ENCODE measurements around the gene PRCD. TPM values are rescaled to one million over a fixed set of nuclear protein-coding genes. Genes with fewer than 3 reads are reported as not detected.
"Not testable (repeated sequence)": the region's sequence is repeated elsewhere in the genome, so short reads cannot be mapped to it uniquely, and the experiment has no call there.

The PRCD gene
- total RNA-seq, 1 donor, result 4.2 TPM

- DNase-seq (ENCODE audit: low read depth), result no peak
These were observed 35.7 kb upstream of the PRCD start for GRCh38 chr17:76504117-76504516.

GRCh38 chr17:76506408-76507345 lies 33.2 kb upstream of the PRCD start:
- no peak overlapping the region for H3K4me3 ChIP-seq (ENCODE audit: low read depth, low read length)
- TF ChIP-seq CTCF (IDR thresholded peaks at IDR 0.05; ENCODE audit: insufficient read depth, low read length), result peak; percentile 89

More at GRCh38 chr17:76504117-76504516, 35.7 kb upstream of the PRCD start:
- no peak for TF ChIP-seq CTCF (IDR thresholded peaks at IDR 0.05; ENCODE audit: insufficient read depth, low read length)
- H3K4me3 ChIP-seq (ENCODE audit: low read depth, low read length), result no peak overlapping the region

GRCh38 chr17:76508472-76509063 lies 31.3 kb upstream of the PRCD start:
- H3K4me3 ChIP-seq (ENCODE audit: low read depth, low read length); DNase-seq (ENCODE audit: low read depth): not testable (repeated sequence)

More at GRCh38 chr17:76506408-76507345, 33.2 kb upstream of the PRCD start:
- DNase-seq (ENCODE audit: low read depth), result peak; percentile 66

- peak; percentile 69 for DNase-seq (ENCODE audit: low read depth)
- no peak overlapping the region for H3K4me3 ChIP-seq (ENCODE audit: low read depth, low read length)
- no peak for TF ChIP-seq CTCF (IDR thresholded peaks at IDR 0.05; ENCODE audit: insufficient read depth, low read length)
These were observed 29.0 kb upstream of the PRCD start for GRCh38 chr17:76510831-76511244.

GRCh38 chr17:76511668-76512365 lies 28.0 kb upstream of the PRCD start:
- H3K4me3 ChIP-seq (ENCODE audit: low read depth, low read length), result no peak overlapping the region
- peak; percentile 31 for DNase-seq (ENCODE audit: low read depth)
- TF ChIP-seq CTCF (IDR thresholded peaks at IDR 0.05; ENCODE audit: insufficient read depth, low read length), result no peak

GRCh38 chr17:76512366-76513305 lies 27.2 kb upstream of the PRCD start:
- H3K4me3 ChIP-seq (ENCODE audit: low read depth, low read length), result no peak overlapping the region
- no peak for TF ChIP-seq CTCF (IDR thresholded peaks at IDR 0.05; ENCODE audit: insufficient read depth, low read length)
- DNase-seq (ENCODE audit: low read depth), result no peak

All from fibroblast of the aortic adventitia (primary cell).